Endothelial cell (in vitro differentiated cells): ENCODE measurements around the gene HHIPL2. TPM values are rescaled to one million over a fixed set of nuclear protein-coding genes. Genes with fewer than 3 reads are reported as not detected.

ENCODE experiments used
- DNase-seq: peaks from one replicate; pipeline ENCODE4 v3.0.0; 2021; ENCODE audit warnings: low spot score
- H3K27ac Mint-ChIP-seq: one replicate; pipeline ENCODE4 v1.8.0; 2021; ENCODE audit warnings: mixed read lengths, inconsistent platforms; ENCODE audit not compliant: unreplicated experiment
- H3K27me3 Mint-ChIP-seq: one replicate; pipeline ENCODE4 v1.8.0; 2021; ENCODE audit warnings: mild to moderate bottlenecking, moderate library complexity, mixed read lengths, inconsistent platforms; ENCODE audit not compliant: unreplicated experiment
- H3K36me3 Mint-ChIP-seq: one replicate; pipeline ENCODE4 v1.8.0; 2021; ENCODE audit warnings: mild to moderate bottlenecking, low read depth, mixed read lengths, inconsistent platforms; ENCODE audit not compliant: unreplicated experiment
- H3K4me1 Mint-ChIP-seq: one replicate; pipeline ENCODE4 v1.8.0; 2021; ENCODE audit warnings: mild to moderate bottlenecking, mixed read lengths, inconsistent platforms; ENCODE audit not compliant: unreplicated experiment
- H3K4me3 Mint-ChIP-seq: one replicate; pipeline ENCODE4 v1.8.0; 2021; ENCODE audit warnings: mild to moderate bottlenecking, mixed read lengths, inconsistent platforms; ENCODE audit not compliant: unreplicated experiment
- H3K9me3 Mint-ChIP-seq: one replicate; pipeline ENCODE4 v1.8.0; 2021; ENCODE audit warnings: mixed read lengths, inconsistent platforms; ENCODE audit not compliant: unreplicated experiment
- CTCF ChIP-seq: fragments of 200-600 bp; sonication (generic); IDR thresholded peaks from one replicate; pipeline ENCODE4 v1.5.0; 2021; ENCODE audit warnings: antibody characterized with exemption; ENCODE audit not compliant: unreplicated experiment
- total RNA-seq: library from RNA; stranded (reverse); fragmentation: NEBNext Ultra II Directional; extraction: Animal tissue kit (Norgen Biotek cat#: 25700); gene quantifications from one replicate; pipeline ENCODE4 v1.2.1, GENCODE V29; 2021; ENCODE audit not compliant: unreplicated experiment

HHIPL2 gene
- total RNA-seq, 1 donor from 2014 or later: 0.62 TPM

GRCh38 chr1:222579316-222579715 is 31.4 kb upstream of the HHIPL2 start:
- H3K36me3 Mint-ChIP-seq: peaks cover 13% of the 10 kb centered on the region

DNA sequence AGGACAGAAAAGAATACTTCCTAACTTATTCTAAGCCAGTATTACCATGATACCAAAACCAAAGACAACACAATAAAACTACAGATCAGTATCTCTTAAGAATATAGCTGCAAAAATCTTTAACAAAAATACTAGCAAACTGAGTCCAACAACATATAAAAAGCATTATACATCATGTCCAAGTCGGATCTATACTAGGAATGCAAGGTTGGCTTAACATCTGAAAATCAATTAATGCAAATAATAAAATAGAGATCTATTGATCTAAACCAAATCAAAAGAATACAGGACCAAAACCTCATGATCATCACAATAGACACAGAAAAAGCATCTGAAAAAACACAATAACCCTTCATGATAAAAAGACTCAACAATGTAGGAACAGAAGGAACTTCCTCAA is 22.9 kb upstream of the HHIPL2 start:
- no peak for DNase-seq
- no peak for TF ChIP-seq CTCF
- Mint-ChIP-seq H3K9me3 (no peaks in the 10 kb centered on the region), H3K27ac (no peak overlapping the region), H3K36me3 (peaks cover 22% of the 10 kb centered on the region), H3K4me1 (peaks cover 5% of the 10 kb centered on the region), H3K4me3 (no peak overlapping the region), H3K27me3 (no peaks in the 10 kb centered on the region)

More at GRCh38 chr1:222579316-222579715, 31.4 kb upstream of the HHIPL2 start:
- peaks cover 3% of the 10 kb centered on the region for H3K27me3 Mint-ChIP-seq
- H3K4me1 Mint-ChIP-seq: peaks cover 5% of the 10 kb centered on the region
- no peak overlapping the region for H3K4me3 Mint-ChIP-seq
- H3K27ac Mint-ChIP-seq: no peak overlapping the region
- DNase-seq: no peak
- H3K9me3 Mint-ChIP-seq: no peaks in the 10 kb centered on the region
- no peak for TF ChIP-seq CTCF

- no peaks in the 10 kb centered on the region for H3K36me3 Mint-ChIP-seq
- DNase-seq: no peak
- no peaks in the 10 kb centered on the region for H3K27me3 Mint-ChIP-seq
- no peaks in the 10 kb centered on the region for H3K9me3 Mint-ChIP-seq
- no peak overlapping the region for H3K27ac Mint-ChIP-seq
- H3K4me1 Mint-ChIP-seq: no peaks in the 10 kb centered on the region
- TF ChIP-seq CTCF: no peak
- no peak overlapping the region for H3K4me3 Mint-ChIP-seq
Measured at GRCh38 chr1:222561656-222562055, 13.8 kb upstream of the HHIPL2 start.

DNA sequence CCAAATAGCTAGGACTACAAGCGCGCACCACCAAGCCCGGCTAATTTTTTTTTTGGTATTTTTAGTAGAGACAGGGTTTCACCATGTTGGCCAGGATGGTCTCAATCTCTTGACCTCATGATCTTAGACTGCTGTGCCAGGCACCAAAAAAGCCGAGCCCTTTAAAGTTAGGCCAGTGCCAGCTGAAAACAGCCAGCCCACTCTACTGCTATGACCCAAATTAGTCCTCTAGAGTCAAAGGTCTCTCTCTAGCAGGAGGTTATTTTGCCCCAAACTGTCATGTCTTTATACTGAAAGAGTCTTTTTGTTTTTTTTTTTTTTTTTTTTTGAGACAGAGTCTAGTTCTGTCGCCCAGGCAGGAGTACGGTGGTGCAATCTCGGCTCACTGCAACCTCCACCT is 9.7 kb upstream of the HHIPL2 start:
- Mint-ChIP-seq H3K4me1 (no peaks in the 10 kb centered on the region), H3K9me3 (no peaks in the 10 kb centered on the region), H3K4me3 (no peak overlapping the region), H3K27ac (no peak overlapping the region), H3K36me3 (no peaks in the 10 kb centered on the region), H3K27me3 (no peaks in the 10 kb centered on the region)
- TF ChIP-seq CTCF: no peak
- DNase-seq: no peak

- Mint-ChIP-seq H3K9me3 (no peaks in the 10 kb centered on the region), H3K4me3 (no peak overlapping the region), H3K4me1 (no peaks in the 10 kb centered on the region), H3K36me3 (no peaks in the 10 kb centered on the region), H3K27me3 (no peaks in the 10 kb centered on the region), H3K27ac (no peak overlapping the region)
- no peak for DNase-seq
- TF ChIP-seq CTCF: no peak
Measured at GRCh38 chr1:222557148-222557547, 9.2 kb upstream of the HHIPL2 start.
